ENCODE data around the gene CPSF3. TPM values are rescaled to one million over a fixed set of nuclear protein-coding genes. Genes with fewer than 3 reads are reported as not detected.

Gene CPSF3
- total RNA-seq, 1 donor from 2014 or later: 54.7 TPM

GRCh38 chr2:9462886-9463697, 39.6 kb downstream of the CPSF3 start:
- intact Hi-C loops (cut with micrococcal nuclease): no loop called here

- intact Hi-C loops (cut with micrococcal nuclease): no loop called here
Measured at GRCh38 chr2:9463698-9464034, 40.2 kb downstream of the CPSF3 start.

GRCh38 chr2:9465170-9465569, 41.7 kb downstream of the CPSF3 start:
- intact Hi-C loops (cut with micrococcal nuclease): no loop called here

GRCh38 chr2:9466147-9466683, 42.8 kb downstream of the CPSF3 start:
- intact Hi-C loops (cut with micrococcal nuclease): no loop called here

GRCh38 chr2:9467687-9468086, 44.2 kb downstream of the CPSF3 start:
- intact Hi-C loops (cut with micrococcal nuclease): no loop called here

GRCh38 chr2:9471206-9471605, 47.8 kb downstream of the CPSF3 start:
- intact Hi-C loops (cut with micrococcal nuclease): no loop called here

- intact Hi-C loops (cut with micrococcal nuclease): no loop called here
Measured at GRCh38 chr2:9472511-9472910, 49.1 kb downstream of the CPSF3 start.

GRCh38 chr2:9473308-9473984, 50.0 kb downstream of the CPSF3 start:
- intact Hi-C loops (cut with micrococcal nuclease): no loop called here

- intact Hi-C loops (cut with micrococcal nuclease): loop anchor here (1.0 to 2.0 kb wide), 5 partner anchors 51 to 569 kb away; partner anchors contain the start of genes ADAM17, CPSF3, ITGB1BP1 and KLF11
Measured at GRCh38 chr2:9473985-9474360, 50.5 kb downstream of the CPSF3 start.

- intact Hi-C loops (cut with micrococcal nuclease): loop anchor here (1.0 to 2.0 kb wide), 5 partner anchors 51 to 568 kb away; partner anchors contain the start of genes ADAM17, CPSF3, ITGB1BP1 and KLF11
Measured at GRCh38 chr2:9474361-9475057, 51.1 kb downstream of the CPSF3 start, which contains the start of gene IAH1. Gene IAH1, plus strand, starts transcription at chr2:9474551. Its CDS starts 16 bp downstream, at chr2:9474567.

- intact Hi-C loops (cut with micrococcal nuclease): no loop called here
Measured at GRCh38 chr2:9477914-9478313, 54.5 kb downstream of the CPSF3 start.

GRCh38 chr2:9478526-9478925, 55.1 kb downstream of the CPSF3 start:
- intact Hi-C loops (cut with micrococcal nuclease): no loop called here

GRCh38 chr2:9480157-9480556, 56.7 kb downstream of the CPSF3 start:
- intact Hi-C loops (cut with micrococcal nuclease): no loop called here

GRCh38 chr2:9483107-9483506, 59.7 kb downstream of the CPSF3 start:
- intact Hi-C loops (cut with micrococcal nuclease): no loop called here

- intact Hi-C loops (cut with micrococcal nuclease): no loop called here
Measured at GRCh38 chr2:9484533-9484932, 61.1 kb downstream of the CPSF3 start.

- intact Hi-C loops (cut with micrococcal nuclease): no loop called here
Measured at GRCh38 chr2:9488583-9489547, 65.4 kb downstream of the CPSF3 start.

GRCh38 chr2:9490789-9491188, 67.3 kb downstream of the CPSF3 start:
- intact Hi-C loops (cut with micrococcal nuclease): no loop called here

GRCh38 chr2:9492927-9493326, 69.5 kb downstream of the CPSF3 start:
- intact Hi-C loops (cut with micrococcal nuclease): no loop called here

- intact Hi-C loops (cut with micrococcal nuclease): no loop called here
Measured at GRCh38 chr2:9493478-9493877, 70.0 kb downstream of the CPSF3 start.

GRCh38 chr2:9494081-9494480, 70.6 kb downstream of the CPSF3 start:
- intact Hi-C loops (cut with micrococcal nuclease): no loop called here

GRCh38 chr2:9497017-9497416, 73.6 kb downstream of the CPSF3 start:
- intact Hi-C loops (cut with micrococcal nuclease): no loop called here

All from T-helper 2 cell treated with Interferon-gamma antibody and Interleukin-4, amounts not matched to agents 100 ng/mL and 5 ng/mL, for 36 hours (primary cell).